GM12865 (cell line): ENCODE data around the gene DCUN1D3.

Source experiments
- DNase-seq: peaks from one replicate; pipeline ENCODE4 v3.0.0; 2010; ENCODE audit warnings: low read depth
- H3K4me3 ChIP-seq: 2 replicates; pipeline ENCODE4 v1.5.1; 2011; ENCODE audit warnings: mild to moderate bottlenecking, low read depth, low read length, control low read depth
- TF ChIP-seq, protein P1 (sequence below): IDR thresholded peaks from 2 replicates; pipeline ENCODE4 v1.5.1; 2011; ENCODE audit warnings: low read length, control low read depth, low read depth, inconsistent platforms; ENCODE audit not compliant: insufficient read depth; ENCODE audit errors: missing control alignments

DCUN1D3 gene

GRCh38 chr16:20859229-20859628, 40.9 kb downstream of the DCUN1D3 start:
- TF ChIP-seq, protein P1, sequence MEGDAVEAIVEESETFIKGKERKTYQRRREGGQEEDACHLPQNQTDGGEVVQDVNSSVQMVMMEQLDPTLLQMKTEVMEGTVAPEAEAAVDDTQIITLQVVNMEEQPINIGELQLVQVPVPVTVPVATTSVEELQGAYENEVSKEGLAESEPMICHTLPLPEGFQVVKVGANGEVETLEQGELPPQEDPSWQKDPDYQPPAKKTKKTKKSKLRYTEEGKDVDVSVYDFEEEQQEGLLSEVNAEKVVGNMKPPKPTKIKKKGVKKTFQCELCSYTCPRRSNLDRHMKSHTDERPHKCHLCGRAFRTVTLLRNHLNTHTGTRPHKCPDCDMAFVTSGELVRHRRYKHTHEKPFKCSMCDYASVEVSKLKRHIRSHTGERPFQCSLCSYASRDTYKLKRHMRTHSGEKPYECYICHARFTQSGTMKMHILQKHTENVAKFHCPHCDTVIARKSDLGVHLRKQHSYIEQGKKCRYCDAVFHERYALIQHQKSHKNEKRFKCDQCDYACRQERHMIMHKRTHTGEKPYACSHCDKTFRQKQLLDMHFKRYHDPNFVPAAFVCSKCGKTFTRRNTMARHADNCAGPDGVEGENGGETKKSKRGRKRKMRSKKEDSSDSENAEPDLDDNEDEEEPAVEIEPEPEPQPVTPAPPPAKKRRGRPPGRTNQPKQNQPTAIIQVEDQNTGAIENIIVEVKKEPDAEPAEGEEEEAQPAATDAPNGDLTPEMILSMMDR = no peak
- H3K4me3 ChIP-seq = no peak overlapping the region
- no peak for DNase-seq

DNA sequence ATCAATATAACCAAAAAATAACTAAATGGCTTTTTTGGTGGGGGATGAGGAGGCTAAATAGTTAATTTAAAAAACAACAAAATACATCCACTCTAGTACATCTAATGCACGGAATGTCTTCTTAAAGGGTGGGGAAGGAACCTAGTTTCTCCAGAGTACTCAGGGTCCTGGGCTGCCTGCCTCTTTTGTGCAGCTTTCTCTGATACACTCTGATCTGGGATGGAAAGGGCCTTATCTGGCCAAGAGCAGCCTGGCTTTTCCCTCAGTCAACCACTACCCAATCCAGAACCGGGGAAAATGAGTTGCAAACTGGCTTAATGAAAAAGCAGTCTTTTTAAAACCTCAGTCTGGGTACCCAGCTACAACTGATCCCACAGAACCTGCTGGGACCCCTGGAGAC, 42.9 kb downstream of the DCUN1D3 start:
- H3K4me3 ChIP-seq = no peak overlapping the region
- TF ChIP-seq, protein P1 = no peak
- DNase-seq = no peak

- DNase-seq = no peak
- no peak overlapping the region for H3K4me3 ChIP-seq
- TF ChIP-seq, protein P1 = no peak
Measured at GRCh38 chr16:20854963-20855362, 45.2 kb downstream of the DCUN1D3 start.

- TF ChIP-seq, protein P1 = no peak
- DNase-seq = no peak
- no peak overlapping the region for H3K4me3 ChIP-seq
Measured at GRCh38 chr16:20853981-20854620, 46.1 kb downstream of the DCUN1D3 start.

GRCh38 chr16:20853143-20853542, 47.0 kb downstream of the DCUN1D3 start:
- TF ChIP-seq, protein P1 = no peak
- no peak overlapping the region for H3K4me3 ChIP-seq
- DNase-seq = no peak

GRCh38 chr16:20851601-20852000, 48.6 kb downstream of the DCUN1D3 start:
- DNase-seq = no peak
- TF ChIP-seq, protein P1 = no peak
- H3K4me3 ChIP-seq = no peak overlapping the region

GRCh38 chr16:20850981-20851380, 49.2 kb downstream of the DCUN1D3 start:
- H3K4me3 ChIP-seq = no peak overlapping the region
- DNase-seq = no peak
- TF ChIP-seq, protein P1 = no peak
